Panc1 (cell line): ENCODE data around the gene SRPRA. TPM values are rescaled to one million over a fixed set of nuclear protein-coding genes. Genes with fewer than 3 reads are reported as not detected.
A peak's percentile ranks its signal among the peaks of the same experiment; 100 is the strongest.

ENCODE experiments used
- ATAC-seq: fragments of 200-7000 bp; cut with Tn5 transposase; 2 replicates; pipeline ENCODE4 v1.9.1; 2020; ENCODE audit warnings: mild to moderate bottlenecking, moderate library complexity
- BruUV-seq: library from RNA; stranded (reverse); fragments of 400-500 nt; replicated peaks from 2 replicates; lab custom pipeline; 2021; lab: Mats Ljungman, UMichigan
- CTCF ChIA-PET: fragments of 300-600 bp; sonication (Branson Sonifier 250); formaldehyde crosslinking; loops from one replicate; lab custom pipeline; 2022; ENCODE audit warnings: antibody characterized with exemption; lab: Charles Lee
- POLR2A ChIA-PET: fragments of 300-600 bp; sonication (Branson Sonifier 250); formaldehyde crosslinking; loops from one replicate; lab custom pipeline; 2022; ENCODE audit warnings: antibody characterized with exemption; lab: Charles Lee
- DNase-seq: peaks from one replicate; pipeline ENCODE4 v3.0.0-alpha.2; 2010; ENCODE audit warnings: low read depth, low spot score
- H3K27ac ChIP-seq: 2 replicates; pipeline ENCODE4 v1.5.1; 2011; ENCODE audit warnings: mild to moderate bottlenecking, low read length, inconsistent platforms
- H3K27me3 ChIP-seq: fragments of 200-500 bp; sonication (Bioruptor generic); 2 replicates; pipeline ENCODE4 v1.6.0; 2014; ENCODE audit warnings: low read length, inconsistent platforms; ENCODE audit not compliant: control insufficient read depth, insufficient read depth
- H3K36me3 ChIP-seq: fragments of 200-500 bp; sonication (Bioruptor generic); 2 replicates; pipeline ENCODE4 v1.5.1; 2014; ENCODE audit warnings: inconsistent platforms, mild to moderate bottlenecking, low read length, moderate library complexity; ENCODE audit not compliant: control insufficient read depth, insufficient read depth
- H3K4me1 ChIP-seq: 2 replicates; pipeline ENCODE4 v1.5.1; 2011; ENCODE audit warnings: inconsistent platforms, mild to moderate bottlenecking, low read length, moderate library complexity; ENCODE audit not compliant: control insufficient read depth, insufficient read depth
- H3K4me3 ChIP-seq, 2 experiments: 2 replicates each; pipeline ENCODE4 v1.5.1; 2011 to 2012; ENCODE audit warnings: low read depth in 2 of 2, low read length in 2 of 2, mild to moderate bottlenecking in 2 of 2, inconsistent platforms in 1 of 2, moderate library complexity in 1 of 2
- H3K9me3 ChIP-seq: fragments of 200-500 bp; sonication (Bioruptor generic); 2 replicates; pipeline ENCODE4 v1.5.1; 2014; ENCODE audit warnings: low read depth, mild to moderate bottlenecking, inconsistent platforms, low read length, moderate library complexity; ENCODE audit not compliant: control insufficient read depth, insufficient read depth
- POLR2AphosphoS5 ChIP-seq: IDR thresholded peaks from 2 replicates; pipeline ENCODE4 v1.6.1; 2012; ENCODE audit warnings: mild to moderate bottlenecking, low read depth, low read length, moderate library complexity
- SIN3A ChIP-seq: IDR thresholded peaks from 2 replicates; pipeline ENCODE4 v1.6.1; 2012; ENCODE audit warnings: low read depth, mild to moderate bottlenecking, low read length, moderate library complexity, borderline replicate concordance; ENCODE audit not compliant: insufficient read depth
- TCF7L2 ChIP-seq: IDR thresholded peaks from 2 replicates; pipeline ENCODE4 v1.6.1; 2011; ENCODE audit warnings: mild to moderate bottlenecking, low read depth, low read length, inconsistent platforms
- in situ Hi-C: cut with HindIII; loops from 2 replicates; pipeline ENCODE4 v1.10.0; 2016; ENCODE audit warnings: low sequenced_read_pairs, low pct_unique_long_range_greater_than_20kb
- intact Hi-C: fragments of 100-400 bp; cut with micrococcal nuclease; formaldehyde crosslinking; loops from one replicate; pipeline ENCODE4 v1.10.0; 2022; ENCODE audit not compliant: unreplicated experiment
- total RNA-seq: library from RNA; stranded (reverse); gene quantifications from one replicate; pipeline ENCODE4 v1.2.1, GENCODE V29; 2021; ENCODE audit not compliant: unreplicated experiment
- TF ChIP-seq, protein P1 (sequence below): fragments of 450-650 bp; IDR thresholded peaks from 2 replicates; pipeline ENCODE4 v1.5.1; 2017; ENCODE audit warnings: mild to moderate bottlenecking
- TF ChIP-seq, protein P2 (sequence below), 2 experiments: IDR thresholded peaks; 2 replicates each; pipeline ENCODE4 v1.6.1; 2011 to 2012; ENCODE audit warnings: low read depth in 2 of 2, control low read depth in 1 of 2, low read length in 1 of 2, mild to moderate bottlenecking in 1 of 2, moderate library complexity in 1 of 2; ENCODE audit not compliant: insufficient read depth in 1 of 2

Gene SRPRA
- total RNA-seq, 1 experiment from 2014 or later: 149 TPM

DNA sequence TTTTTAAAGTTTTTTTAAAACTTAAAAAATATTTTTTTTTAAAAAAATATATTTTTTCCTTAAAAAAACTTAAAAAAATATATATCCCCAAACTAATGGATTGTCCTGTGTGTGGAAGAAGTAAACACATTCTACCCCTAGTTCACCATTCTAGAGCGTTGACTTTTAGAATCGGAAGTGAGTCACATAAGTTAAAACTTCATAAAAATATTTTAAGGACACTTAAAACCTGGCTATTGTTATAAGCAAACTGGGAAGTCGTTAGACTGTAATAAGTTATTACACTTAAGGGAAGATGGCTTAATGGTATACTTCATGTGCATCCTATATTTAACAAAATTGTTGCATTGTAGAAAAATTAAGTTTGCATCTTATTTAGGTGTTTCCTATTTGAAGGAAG lies 36.0 kb downstream of the SRPRA start:
- peaks cover 3% of the 10 kb centered on the region; the same call in 1 of the 2 replicates for H3K36me3 ChIP-seq
- H3K27ac ChIP-seq: no peak overlapping the region
- ATAC-seq (no peak), DNase-seq (no peak)
- intact Hi-C loops (no loop called here), in situ Hi-C loops (no loop called here)
- peaks cover 9% of the 10 kb centered on the region; the same call in 1 of the 2 replicates for H3K4me1 ChIP-seq
- H3K27me3 ChIP-seq: no peaks in the 10 kb centered on the region
- POLR2A ChIA-PET: no interaction called here
- BruUV-seq: no TSS peak
- H3K9me3 ChIP-seq: no peaks in the 10 kb centered on the region
- CTCF ChIA-PET: no interaction called here
- no peak overlapping the region for H3K4me3 ChIP-seq
- TF ChIP-seq, protein P1, sequence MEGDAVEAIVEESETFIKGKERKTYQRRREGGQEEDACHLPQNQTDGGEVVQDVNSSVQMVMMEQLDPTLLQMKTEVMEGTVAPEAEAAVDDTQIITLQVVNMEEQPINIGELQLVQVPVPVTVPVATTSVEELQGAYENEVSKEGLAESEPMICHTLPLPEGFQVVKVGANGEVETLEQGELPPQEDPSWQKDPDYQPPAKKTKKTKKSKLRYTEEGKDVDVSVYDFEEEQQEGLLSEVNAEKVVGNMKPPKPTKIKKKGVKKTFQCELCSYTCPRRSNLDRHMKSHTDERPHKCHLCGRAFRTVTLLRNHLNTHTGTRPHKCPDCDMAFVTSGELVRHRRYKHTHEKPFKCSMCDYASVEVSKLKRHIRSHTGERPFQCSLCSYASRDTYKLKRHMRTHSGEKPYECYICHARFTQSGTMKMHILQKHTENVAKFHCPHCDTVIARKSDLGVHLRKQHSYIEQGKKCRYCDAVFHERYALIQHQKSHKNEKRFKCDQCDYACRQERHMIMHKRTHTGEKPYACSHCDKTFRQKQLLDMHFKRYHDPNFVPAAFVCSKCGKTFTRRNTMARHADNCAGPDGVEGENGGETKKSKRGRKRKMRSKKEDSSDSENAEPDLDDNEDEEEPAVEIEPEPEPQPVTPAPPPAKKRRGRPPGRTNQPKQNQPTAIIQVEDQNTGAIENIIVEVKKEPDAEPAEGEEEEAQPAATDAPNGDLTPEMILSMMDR: no peak
- TF ChIP-seq TCF7L2: no peak
- TF ChIP-seq POLR2AphosphoS5: no peak
- no peak for TF ChIP-seq SIN3A
- TF ChIP-seq, protein P2, sequence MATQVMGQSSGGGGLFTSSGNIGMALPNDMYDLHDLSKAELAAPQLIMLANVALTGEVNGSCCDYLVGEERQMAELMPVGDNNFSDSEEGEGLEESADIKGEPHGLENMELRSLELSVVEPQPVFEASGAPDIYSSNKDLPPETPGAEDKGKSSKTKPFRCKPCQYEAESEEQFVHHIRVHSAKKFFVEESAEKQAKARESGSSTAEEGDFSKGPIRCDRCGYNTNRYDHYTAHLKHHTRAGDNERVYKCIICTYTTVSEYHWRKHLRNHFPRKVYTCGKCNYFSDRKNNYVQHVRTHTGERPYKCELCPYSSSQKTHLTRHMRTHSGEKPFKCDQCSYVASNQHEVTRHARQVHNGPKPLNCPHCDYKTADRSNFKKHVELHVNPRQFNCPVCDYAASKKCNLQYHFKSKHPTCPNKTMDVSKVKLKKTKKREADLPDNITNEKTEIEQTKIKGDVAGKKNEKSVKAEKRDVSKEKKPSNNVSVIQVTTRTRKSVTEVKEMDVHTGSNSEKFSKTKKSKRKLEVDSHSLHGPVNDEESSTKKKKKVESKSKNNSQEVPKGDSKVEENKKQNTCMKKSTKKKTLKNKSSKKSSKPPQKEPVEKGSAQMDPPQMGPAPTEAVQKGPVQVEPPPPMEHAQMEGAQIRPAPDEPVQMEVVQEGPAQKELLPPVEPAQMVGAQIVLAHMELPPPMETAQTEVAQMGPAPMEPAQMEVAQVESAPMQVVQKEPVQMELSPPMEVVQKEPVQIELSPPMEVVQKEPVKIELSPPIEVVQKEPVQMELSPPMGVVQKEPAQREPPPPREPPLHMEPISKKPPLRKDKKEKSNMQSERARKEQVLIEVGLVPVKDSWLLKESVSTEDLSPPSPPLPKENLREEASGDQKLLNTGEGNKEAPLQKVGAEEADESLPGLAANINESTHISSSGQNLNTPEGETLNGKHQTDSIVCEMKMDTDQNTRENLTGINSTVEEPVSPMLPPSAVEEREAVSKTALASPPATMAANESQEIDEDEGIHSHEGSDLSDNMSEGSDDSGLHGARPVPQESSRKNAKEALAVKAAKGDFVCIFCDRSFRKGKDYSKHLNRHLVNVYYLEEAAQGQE (IDR thresholded peaks at IDR 0.05; ENCODE audit: insufficient read depth in 1 of 2, low read depth in 2 of 2, low read length in 1 of 2): no peak

DNA sequence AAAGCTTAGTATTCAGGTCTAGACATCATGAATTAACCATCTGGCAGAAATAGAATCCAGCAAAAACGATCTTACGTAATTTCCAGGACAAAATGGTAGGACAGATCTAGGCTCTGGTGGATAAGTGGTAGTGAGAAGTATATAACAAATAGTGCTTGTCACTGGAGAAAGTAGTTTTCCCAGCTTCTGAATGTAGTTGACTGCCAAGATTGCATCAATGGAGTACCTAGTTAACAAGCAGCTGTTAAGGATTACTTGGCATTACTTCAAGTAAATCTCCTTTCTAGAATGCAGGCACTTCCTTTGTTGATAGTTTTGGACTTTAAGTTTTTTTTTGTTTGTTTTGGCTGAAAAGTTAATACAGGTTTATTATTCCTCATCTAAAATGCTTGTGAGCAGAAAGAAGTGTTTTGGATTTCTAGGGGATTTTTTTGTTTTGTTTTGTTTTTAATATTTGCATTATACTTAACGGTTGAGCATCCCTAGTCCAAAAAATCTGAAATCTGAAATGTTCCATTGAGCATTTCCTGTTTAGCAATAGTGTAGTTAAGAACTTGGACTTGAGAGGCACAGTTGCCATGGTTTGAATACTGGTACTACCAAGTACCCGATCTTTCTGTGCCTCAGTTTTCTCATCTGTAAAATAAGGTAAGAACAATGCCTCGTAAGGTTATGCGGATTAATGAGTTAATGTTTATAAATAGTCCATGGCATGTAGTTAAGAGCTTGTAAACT lies 36.8 kb downstream of the SRPRA start:
- TF ChIP-seq SIN3A: no peak
- TF ChIP-seq, protein P1: no peak
- TF ChIP-seq, protein P2 (IDR thresholded peaks at IDR 0.05; ENCODE audit: insufficient read depth in 1 of 2, low read depth in 2 of 2, low read length in 1 of 2): no peak
- no peak for TF ChIP-seq POLR2AphosphoS5
- no peak for TF ChIP-seq TCF7L2
- ChIA-PET CTCF (no interaction called here), POLR2A (no interaction called here)
- no peaks in the 10 kb centered on the region for H3K9me3 ChIP-seq
- H3K27me3 ChIP-seq: no peaks in the 10 kb centered on the region
- ATAC-seq: no peak
- peaks cover 9% of the 10 kb centered on the region; the same call in 1 of the 2 replicates for H3K4me1 ChIP-seq
- peaks cover 3% of the 10 kb centered on the region; the same call in 1 of the 2 replicates for H3K36me3 ChIP-seq
- intact Hi-C loops: no loop called here
- no peak for DNase-seq
- no peak overlapping the region for H3K4me3 ChIP-seq
- TSS peak; percentile 25 for BruUV-seq
- no peak overlapping the region; the same call in 1 of the 2 replicates for H3K27ac ChIP-seq
- in situ Hi-C loops: no loop called here
